HG03097 (cell line): ENCODE data around the gene FTO.
A peak's percentile ranks its signal among the peaks of the same experiment; 100 is the strongest.

Experiments used
- ATAC-seq: cut with Tn5 transposase; IDR thresholded peaks from one replicate; pipeline ENCODE4 v1.9.1; 2021; ENCODE audit not compliant: unreplicated experiment, low FRiP score

FTO gene

DNA sequence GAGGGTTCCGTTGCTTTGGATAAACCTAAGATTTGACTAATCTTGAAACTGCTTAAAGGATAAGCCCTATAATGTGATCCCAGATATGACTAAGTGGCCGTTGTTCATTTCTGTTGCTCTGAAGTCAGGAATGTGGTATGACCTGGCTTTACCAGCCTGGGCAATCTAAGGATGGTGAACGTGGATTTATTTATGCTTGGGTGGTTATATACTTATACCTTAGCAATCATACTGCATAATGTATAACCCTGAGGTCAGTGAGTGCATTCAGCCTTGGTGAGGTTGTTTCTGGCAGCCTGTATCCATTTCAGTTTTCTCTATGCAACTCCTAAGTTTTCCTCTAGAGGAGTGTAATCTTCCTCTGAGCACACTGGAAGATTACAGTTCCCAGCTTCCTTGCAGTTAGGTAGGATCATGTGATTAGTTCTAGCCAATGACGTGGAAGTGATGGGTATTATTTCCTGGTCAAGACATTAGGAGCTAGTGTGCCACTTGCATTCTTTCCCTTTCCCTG lies 41.9 kb downstream of the FTO start:
- ATAC-seq = no peak

DNA sequence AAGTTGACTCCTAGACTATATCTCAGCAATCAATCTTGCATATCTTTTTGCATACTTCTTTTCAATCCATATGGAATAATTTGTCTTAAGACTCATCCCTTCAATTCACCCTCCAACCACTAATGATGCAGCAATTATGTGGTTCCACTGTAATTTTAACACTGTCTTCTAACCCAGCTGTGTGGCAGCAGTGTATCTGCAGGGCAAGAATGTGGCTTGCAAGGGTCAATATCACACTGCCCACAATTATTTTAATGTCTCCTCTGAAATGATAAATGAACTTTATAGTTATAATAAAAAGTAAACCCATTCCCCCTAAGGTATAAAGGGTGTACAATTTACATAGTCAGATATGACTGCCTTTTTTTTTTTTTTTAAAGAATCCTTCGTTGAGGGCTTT lies 48.6 kb downstream of the FTO start:
- no peak for ATAC-seq

DNA sequence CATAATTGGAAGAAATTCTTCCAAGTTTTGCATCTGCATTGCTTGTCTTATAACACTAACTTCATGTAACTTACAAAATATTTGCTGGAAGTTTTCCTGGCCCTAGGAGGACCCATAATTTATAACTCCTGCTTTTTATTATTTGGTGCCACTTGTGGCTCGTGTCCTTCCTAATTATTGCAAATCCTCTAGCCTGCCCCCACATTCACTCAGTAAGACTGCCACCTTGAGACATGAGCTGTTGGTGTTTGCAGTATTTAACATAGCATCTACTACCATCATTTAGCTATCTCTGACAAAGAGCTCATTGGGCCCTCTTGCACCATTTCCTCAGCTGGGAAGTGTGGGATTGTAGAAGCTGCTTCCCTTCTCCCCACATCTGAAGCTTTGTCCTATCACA lies 49.5 kb downstream of the FTO start:
- ATAC-seq = no peak

DNA sequence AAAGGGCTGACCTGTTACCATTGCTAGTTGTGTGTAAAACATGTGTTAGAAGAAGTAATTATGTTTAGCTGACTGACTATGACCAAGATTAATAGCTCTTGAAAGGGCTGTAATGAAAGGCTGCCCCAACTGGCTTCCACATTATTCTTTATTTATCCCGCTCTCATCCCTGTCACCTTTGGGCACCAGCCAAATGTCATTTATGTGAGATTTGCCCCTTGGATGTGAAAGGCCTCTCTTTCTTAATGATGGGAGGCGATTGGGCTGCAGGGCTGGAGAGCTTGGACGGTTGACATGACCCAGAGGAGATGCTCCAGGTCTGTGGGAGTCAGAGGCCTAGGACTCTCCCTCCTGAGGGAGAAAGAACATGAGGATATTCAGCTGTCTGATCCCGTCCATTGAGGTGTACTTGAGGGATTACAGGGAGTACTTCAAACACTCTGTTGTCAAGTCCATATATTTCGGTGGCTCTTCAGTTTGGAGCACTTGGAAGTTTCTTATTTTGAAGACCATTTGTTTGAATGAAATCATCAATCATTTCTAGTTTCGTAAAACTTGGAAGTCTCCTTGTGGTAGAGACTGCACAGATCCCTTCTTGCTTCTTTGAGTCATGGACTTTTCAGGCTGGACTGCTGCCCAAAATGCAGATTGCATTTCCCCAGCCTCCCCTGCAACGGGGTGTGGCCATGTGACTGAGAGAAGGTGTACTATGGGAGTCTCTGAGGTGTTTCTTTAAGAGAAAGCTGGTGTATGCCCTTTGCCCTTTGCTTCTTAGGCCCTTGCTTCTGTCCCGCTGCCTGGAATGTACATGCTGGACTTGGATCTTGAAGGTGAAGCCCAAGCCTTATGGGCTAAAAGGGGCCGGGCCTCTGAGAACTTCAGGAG lies 51.3 kb downstream of the FTO start:
- ATAC-seq = no peak

DNA sequence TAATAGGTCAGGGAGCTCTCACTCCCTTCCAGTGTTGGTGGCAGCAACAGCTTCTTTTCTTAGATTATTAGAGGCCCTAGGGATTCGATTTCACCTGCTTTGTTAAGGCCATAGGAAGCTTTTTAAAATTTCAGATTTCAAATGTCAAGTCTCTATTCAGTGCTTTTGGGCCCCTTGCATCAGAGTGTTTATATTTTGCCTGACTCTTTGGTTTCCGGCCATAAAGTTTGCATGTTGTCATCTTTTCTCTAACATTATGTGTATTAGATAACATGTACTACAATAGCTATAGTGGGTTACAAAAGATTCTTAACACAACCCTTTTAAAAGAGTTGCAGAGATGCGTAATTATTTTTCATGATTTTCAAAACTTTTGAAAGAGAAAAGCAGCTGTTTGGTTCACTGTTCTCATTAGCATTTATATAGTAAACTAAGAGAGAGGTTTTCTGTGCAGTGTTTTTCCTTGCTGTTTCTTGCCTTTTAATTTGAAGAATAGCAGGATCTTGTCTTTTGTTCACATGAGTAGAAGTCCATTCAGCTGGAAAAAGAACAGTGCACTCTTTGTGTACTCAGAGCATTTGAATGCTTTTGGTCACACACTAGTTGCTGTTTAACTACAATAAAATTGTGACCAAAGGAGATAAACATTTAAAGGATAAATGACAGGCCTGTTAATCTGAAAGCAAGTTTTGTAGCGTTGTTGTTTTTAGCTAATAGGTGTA lies 52.5 kb downstream of the FTO start:
- ATAC-seq = no peak

DNA sequence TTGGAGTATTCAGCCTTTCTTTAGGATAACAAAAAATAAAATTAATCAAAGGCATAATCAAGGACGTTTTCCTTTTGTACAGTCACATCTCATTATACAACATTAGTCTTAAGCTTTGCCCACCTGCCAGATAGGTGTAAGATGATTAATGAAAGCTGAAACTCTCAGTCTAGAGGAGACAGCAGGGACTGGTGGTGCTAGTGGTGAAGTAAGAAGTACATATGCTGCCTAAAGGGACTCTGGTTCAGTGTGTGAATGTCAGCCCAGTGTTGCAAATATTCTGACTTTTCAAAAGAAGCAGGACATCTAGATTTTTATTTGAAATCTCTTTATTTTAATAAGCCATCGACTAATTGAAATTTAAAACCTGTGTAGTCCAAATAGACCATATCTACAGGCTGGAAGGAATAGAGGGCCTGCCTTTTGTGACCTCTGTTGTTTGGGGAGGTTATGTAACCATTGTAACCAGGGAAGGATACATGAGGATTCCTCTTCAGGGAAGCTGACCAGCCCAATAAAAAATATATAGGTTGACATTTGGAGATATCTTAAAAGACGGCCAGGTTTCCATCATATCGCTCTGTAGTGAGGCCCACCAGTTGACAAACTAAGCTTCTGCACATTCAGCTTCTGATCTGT lies 54.1 kb downstream of the FTO start:
- ATAC-seq = no peak

DNA sequence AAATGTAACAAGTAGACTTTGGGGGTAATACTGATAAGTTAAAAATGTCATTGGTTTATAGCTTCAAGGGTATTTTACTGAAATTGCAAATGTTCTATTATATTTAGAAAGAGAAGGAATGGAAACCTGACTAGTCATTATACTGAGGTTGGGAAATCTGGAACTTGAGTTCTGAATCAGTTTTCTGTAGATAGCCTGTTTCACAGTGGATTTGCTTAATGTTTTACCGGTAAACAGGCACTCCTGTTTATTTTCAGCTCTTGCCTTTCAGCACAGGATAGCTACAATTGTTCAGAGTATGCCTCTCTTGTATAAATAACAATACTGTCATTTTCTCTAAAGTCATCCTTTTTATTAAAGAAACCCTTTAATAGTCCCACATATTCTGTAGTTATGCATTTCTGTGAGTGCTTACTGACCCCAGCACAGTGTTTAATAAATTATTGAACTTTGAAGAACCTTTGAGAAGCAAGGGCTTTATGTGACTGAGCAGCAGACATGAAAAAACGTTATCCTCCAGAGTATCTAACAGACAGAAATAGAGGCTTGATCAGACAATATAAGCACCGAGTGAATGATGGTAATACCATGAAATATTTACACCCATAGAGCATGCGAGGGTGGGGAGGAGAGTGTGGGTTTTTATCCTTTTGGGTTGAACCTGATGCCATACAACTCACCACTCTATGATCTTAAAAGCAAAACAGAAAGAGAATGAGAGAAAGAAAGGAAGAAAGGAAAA lies 58.2 kb downstream of the FTO start:
- ATAC-seq = no peak

DNA sequence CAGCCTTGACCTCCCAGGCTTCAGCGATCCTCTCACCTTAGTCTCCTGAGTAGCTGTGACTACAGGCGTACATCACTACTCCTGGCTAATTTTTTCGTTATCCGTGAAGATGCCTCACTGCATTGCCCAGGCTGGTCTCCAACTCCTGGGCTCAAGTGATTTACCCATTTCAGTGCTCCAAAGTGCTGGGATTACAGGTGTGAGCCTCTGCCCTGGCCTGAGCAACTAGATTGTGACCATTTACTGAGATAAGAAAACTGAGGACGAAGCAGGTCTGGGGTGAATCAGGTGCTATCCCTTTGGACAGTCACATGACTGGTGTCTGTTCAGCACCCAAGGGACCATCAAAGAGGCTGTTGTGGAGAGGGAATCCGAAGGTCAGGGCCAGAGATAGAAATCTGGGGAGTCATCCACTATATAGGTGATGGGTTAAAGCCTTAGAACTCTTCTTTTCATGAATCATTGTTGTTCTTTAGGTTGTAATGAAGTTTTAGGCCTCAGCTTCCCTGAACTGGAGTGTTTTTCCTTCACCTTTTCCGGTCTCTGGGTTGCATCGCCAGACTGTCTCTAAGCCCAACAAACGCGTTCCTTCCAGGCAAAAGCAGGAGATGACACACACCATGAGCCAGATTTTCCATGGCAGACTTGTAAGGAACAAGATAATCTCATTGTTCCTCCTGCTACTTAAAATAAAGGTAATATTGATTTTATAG lies 62.5 kb downstream of the FTO start:
- ATAC-seq = no peak

DNA sequence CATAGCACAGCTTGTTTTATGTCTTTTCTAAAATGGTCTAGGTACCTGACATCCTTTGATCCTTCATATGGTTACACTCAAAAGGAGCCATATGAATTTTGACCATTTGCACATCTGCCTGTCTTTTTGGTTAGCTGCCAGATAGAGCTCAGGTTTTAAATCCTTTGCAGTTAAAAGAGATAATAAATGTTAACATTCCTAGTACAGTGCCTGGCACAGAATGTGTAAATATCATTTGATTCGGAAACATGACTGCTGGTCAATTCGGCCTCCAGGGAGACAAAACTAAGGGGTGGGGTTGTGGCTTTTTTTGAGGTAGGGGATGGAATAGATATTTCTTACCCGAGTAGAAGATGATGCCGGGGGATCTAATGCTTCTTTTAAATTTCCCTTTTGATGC lies 64.2 kb downstream of the FTO start:
- no peak for ATAC-seq

DNA sequence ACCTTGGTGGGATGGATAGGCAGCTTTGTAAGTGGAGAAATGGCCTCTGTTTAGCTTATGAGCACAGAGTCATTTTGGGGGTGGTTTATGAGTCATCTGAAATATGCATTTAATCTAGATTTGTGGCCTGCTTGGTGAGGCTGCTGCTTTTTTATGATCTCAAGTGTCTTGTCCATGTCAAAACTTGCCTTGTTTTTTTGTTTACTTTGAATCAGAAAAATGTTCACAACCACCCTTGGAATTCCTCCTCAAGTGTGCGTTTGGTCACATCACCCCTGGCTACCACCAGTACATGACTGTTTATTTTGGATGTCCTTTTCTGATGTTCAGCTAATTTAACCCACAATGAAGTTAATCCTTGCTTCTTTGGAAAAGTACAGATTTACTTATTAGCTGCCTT lies 64.6 kb downstream of the FTO start:
- no peak for ATAC-seq

DNA sequence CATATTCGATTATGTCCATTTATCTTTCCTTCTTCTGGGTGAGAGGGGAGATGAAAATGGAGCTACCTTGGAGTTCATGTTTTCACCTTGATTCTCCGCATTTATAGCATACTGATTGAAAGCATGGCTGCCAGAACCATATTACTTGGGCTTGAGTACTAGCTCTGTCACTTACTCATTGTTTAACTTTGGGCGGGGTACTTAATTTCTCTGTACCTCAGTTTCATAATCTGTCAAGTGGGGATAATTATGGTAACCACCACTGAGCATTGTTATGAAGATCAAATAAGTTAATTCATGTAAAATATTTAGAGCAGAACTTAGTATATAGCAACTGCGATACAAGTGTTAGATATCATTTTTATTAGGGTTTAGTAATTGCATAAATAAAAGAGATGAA lies 65.2 kb downstream of the FTO start:
- no peak for ATAC-seq

DNA sequence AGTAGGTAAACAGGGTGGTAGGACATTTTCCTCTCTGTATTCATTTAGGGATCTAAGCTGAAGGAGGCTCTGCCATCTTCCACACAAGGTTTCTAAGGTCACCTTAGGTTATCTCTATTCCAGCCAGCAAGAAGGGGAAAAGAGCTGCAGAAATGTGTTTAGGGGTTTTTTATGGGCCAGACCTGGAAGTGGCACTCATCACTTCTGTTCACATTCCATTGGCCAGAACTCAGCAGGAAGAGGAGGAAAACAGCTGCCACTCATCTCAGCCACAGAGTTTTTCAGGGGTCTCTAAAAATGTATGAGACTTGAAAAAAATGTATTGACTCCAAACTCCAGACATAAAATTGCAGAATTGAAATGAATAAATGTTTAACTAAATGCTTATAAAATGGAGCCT lies 65.8 kb downstream of the FTO start:
- ATAC-seq = no peak

DNA sequence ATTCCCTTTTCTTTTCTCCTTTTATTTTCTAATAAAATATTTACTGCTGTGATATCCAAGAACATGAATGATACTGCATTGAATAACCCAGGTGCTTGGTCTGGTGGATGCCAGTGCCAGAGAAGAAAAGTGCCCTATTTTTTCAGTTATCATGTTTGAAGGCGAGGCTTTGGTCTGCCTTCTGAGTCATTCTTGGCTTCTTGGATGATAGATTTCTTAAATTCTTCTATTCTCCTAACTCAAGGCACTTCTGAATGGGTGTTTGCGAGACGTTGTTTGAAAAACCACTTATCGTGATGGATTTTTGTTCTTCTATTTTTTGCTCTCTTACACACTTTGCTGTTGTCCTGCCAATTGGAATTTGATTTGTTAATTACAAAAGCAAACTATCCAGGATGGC lies 66.7 kb downstream of the FTO start:
- no peak for ATAC-seq

DNA sequence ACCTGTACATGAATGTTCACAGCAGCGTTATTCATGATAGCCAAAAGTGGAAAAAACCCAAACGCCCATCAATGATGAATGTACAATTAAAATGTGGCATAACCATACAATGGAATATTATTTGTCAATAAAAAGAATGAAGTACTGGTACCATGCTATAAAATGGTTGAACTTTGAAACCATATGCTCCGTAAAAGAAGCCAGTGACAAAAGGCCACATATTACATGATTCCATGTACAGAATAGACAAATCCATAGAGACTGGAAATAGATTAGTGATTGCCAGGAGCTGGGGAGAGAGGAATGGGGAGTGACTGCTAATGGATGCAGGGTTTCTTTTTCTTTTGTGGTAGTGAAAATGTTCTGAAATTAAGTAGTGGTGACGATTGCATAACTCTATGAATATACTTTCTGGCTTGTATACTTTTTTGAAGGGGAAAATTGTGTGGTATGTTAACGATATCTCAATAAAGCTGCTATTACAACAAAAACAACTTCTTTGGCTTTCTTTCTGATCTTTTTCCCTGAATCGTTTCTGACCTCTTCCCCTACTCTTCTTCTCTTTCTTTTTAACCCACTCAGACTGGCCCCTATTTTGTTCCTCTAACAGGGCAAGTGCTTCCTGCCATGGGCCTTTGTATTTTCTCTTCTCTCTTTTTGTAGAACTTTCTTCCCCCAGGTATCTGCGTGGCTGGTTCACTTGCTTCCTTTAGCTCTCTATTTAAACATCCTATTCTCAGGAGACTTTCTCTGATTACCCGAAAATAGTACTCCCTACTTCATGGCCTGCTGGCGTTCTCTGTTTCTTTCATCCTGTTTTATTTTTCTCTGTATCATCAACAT lies 67.9 kb downstream of the FTO start:
- ATAC-seq = no peak

DNA sequence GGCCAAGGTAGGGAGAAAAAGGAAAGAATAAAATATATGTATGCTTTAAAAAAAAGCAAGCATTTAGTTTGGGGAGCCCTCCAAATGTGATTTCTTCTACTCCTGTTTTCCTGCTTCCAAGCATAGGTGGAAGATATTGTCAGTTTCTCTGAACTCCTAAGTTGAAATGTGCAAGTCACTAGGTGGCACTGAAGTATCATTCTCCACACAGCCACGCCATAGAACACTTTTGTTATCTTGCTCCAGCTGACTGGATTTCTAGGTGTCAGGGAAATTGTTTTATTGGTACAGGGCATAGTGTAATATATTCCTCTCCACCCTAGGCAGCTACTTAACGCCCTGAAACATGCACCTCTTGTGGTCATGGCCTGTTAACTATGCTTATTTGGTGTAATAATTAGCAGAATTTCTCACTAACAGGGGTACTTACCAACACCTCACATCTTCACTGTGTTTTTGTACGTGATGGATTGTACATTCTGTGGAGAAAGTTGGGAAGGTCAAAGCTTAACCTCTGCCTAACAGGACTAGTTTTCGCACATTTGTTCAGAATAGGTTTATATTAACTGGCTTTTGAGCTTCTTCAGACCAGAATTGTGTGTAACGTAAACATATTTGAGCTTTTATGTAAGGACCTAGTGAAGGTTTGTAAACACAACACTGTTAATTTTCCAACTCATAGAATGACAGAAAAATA lies 69.3 kb downstream of the FTO start:
- peak; percentile 53 for ATAC-seq

DNA sequence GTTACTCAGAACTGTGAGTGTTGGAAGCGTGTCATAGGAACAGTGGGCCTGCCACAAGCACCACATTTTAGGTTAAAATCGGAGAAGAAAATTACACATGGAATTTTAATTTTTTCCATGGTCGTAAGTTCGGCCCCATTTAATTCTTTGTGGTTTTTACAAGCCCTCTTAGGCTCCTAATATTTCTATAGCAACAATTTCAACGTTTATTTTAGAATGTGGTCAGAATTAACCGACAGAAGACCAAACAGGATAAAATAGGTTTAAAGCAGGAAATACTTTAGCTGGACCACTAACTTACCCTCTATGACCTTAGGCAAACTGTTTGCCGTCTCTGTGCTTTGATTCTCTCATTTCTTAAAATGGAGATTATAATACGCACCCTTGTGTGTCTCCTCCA lies 69.9 kb downstream of the FTO start:
- no peak for ATAC-seq

DNA sequence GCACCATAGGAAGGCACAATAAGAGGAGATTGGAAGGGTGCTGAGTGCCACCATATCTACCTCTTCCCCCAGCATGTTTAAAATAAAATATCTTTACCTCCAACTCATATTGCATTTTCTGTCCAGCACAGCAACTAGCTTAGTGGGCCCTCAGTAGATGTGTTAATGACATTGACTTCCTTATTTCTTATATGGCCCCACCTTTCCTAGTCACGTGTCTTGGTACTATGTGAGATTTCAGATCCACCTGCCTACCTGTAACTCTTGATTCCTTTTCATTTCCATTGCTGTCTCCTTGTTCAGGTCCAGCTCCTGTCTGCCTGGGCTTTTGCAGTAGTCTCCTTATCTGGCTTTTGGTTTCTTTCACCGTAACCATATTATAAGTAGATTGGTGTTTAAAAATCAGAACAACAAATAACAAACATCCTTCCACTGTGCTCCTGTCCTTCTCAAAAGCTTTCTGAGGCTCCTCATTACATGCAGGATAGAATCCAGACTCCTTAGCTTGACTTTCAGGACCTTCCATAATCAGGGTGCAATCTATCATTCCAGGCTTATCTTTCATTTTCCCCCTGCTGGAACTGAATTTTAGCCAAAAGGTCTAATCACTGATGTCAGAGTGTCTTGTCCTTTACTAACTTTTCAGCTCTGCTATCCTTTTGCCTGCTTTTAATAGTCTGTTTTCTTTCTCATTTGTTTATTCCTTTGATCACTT lies 71.3 kb downstream of the FTO start:
- ATAC-seq = no peak

DNA sequence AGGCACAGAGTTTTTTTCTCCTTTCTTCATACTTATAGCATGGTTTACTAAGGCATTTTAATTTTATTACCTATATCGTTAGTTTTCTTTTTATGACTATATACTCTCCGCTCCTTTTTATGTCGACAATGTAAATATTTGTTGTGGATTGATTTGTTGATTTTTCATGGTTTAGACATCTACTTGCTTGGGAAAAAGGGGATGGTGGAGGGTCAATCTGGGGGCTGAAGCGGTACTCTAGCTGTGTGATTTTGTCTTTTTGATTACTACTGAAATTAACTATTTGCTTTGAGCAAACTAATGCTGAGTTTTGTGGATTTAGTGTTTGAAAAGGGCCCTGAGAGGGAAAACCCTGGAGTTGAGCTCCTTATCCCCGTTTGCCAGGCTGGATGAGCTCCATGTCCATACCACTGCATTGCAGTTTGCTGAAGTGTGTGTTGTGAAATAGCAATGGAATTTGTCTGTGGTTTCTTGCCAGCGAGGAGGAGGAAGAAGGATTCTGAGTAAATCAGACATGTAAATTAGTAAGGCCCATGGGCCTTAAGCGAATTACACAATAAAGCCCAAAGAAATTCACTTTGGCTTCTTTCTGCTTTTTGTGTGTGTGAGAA lies 72.0 kb downstream of the FTO start:
- ATAC-seq = no peak
